Activated CD4-positive, alpha-beta T cell treated with anti-CD3 and anti-CD28 coated beads, Interleukin-10, Interleukin-2, amounts not matched to agents 100 ng/mL and 50 ng/mL, durations not matched to agents 16 hours and 8 hours (primary cell): ENCODE results near the gene TMC1.
"Not testable (repeated sequence)": the region's sequence is repeated elsewhere in the genome, so short reads cannot be mapped to it uniquely, and the experiment has no call there.

ENCODE experiments used
- DNase-seq: peaks from one replicate; pipeline ENCODE4 v3.0.0-alpha.2; 2020

Gene TMC1

DNA sequence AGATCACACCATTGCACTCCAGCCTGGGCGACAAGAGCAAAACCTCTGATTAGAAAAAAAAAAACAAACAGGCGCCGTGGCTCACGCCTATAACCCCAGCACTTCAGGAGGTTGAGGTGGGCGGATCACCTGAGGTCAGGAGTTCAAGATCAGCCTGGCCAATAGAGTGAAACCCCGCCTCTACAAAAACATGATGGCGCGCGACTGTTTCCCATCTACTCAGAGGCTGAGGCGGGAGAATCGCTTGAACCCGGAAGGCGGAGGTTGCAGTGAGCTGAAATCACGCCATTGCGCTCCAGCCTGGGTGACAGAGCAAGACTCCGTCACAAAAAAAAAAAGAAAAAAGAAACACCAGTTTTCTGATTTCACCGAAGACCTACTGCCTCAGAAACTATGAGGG is at the start of gene TMC1:
TSS of gene TMC1 (plus strand) at position 193 of the 400 bp plus-strand sequence. CDS start 127,041 bp downstream, outside the sequence.
- not testable (repeated sequence) for DNase-seq

DNA sequence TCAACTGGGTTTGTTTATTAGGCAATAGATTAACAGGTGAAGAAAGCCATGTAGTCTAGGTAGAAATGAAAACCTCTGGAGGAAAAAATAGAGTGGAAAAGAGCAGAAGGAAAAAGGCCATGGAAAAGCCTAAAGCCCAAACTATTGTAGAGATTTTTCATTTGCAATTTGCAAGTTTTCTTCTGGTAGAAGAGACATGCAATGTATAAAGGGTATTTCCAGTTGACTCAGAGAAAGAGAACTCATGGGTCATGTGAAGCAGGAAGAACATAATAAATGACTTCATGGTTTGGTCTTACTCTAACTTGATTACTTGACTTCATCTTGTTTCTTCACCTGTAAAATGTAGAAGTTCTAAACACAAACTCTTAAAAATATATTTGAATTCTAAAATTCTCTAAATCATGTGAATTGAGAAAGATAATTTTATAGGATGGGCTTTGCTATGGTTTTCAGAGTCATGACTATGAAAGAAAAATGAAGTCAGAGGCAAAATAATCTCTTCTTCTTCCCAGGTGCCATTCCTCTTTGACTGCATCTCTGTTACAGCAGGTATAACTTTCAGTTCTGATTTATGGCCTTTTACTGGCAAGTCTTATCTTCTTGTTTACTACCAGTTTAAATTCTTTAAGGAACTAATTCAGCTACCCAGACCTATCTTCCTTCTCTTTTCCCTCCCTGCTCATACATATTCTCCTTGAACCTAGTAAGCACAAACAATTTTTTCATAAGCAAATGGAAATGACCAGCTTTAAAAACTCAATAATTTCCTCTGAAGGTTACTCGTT is 47.7 kb upstream of the TMC1 start:
- DNase-seq: peak; percentile 77

DNA sequence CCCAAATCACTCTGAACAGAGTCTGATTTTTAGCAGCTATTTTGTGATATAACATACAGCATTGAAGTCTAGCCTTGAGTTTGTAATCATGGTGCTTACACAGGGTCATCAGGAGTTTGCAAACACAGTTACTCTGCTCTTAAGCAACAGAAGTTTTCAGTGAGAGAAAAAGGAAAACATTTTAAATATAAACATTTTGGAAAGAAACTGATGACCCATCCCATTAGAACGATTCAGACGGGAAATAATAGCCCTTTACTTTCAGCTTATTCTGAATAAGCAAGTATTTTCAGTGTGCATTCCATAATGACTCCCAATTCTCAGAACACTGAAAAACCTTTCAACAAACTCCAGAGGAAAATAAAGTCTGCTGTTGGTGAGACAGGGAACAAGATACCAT is 46.7 kb upstream of the TMC1 start:
- DNase-seq: no peak

DNA sequence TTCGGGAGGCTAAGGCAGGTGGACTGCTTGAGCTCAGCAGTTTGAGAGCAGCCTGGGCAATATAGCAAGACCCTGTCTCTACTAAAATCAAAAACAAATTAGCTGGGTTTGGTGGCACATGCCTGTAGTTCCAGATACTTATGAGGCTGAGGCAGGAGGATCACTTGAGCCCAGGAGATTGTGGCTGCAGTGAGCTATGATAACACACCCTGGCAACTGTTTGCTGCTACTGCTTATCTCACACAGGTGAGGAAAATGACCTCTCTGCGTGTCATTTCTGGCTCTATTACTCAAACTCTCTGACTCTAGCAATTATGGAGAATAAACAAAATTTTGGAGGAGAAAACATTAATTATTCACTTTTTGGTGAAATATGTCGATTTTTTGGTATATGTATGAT is 45.3 kb upstream of the TMC1 start:
- no peak for DNase-seq

DNA sequence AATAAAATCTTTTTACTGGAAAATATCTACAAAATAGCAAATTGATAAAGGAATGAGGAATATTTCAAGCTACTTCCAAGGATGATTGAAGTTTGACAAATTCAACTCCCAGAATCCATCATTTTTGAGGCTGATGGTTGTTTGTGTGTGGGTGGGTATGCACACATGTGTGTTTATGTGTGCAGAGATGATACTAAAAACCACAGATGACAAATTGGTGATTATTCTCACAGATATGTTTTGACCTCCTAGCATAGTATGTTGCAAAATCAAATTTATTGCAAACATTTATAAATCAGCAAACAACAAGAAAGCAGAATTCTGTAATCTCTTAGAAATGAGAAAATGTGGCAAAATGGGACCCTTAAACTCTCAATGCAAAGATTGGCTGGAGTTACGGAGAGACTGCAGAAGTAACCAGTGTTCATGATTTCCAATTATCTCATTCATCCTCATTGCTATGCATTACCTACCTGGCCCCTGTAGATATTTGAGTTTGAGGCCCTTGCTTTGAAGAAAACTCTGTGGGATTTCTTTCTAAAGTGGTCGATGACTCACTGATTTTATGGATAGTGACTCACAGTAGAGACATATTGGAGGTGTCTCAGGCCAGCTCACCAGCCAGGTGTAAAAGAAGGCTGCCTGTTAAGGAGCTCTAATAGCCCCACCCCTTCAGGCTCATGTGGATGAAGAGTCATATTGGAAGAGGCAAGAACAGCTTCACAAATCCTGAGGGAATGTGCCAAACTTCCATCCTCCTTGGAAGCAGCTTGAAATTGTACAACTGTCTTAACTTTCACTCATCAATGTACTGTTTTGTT is 44.6 kb upstream of the TMC1 start:
- peak; percentile 81 for DNase-seq

DNA sequence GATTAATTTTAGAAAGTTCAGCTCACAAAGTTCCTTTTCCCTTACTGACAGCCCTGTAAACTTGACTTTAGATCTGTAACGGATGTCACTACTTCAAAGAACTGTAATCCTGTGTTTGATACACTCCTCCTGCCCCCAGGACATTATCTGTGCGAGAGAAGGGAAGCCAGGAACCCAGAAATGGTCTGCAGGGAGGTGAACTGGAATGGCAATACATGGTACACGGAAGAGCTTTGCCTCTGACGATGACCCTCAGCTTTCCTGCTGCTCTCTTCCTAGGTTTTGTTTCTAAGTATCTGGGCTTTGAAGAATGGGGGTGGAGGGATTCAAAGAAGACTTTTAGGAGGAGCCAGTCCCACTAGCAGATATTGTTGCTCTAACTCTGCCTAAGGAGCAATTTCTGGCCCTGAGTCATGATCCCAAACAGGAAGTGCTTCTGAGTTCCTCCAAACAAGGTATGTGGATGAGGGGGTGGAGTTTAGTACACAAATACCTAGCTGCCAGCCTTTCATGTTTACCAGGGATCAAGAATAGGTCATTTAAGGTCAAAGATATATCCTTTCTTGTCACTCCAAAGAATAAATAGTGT is 43.4 kb upstream of the TMC1 start:
- peak; percentile 54 for DNase-seq

DNA sequence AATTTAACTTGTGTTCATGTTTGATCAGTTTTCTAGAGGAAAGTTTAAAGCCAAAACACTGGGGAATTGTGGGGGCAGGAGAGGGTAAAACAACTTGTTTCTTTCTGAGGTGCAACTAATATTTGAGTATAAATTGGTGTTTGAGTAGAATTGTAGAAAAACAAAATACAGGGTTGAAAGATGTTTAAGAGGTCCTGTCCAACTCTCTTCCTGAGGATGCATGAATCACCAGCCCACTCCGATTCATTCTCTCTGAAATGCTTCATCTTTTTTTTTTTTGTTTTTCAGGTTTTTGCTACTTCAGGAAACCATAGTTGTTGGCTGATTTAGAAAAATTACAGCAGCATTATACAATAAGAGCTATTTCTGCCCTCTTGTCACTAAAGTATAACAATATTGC is 42.4 kb upstream of the TMC1 start:
- no peak for DNase-seq

DNA sequence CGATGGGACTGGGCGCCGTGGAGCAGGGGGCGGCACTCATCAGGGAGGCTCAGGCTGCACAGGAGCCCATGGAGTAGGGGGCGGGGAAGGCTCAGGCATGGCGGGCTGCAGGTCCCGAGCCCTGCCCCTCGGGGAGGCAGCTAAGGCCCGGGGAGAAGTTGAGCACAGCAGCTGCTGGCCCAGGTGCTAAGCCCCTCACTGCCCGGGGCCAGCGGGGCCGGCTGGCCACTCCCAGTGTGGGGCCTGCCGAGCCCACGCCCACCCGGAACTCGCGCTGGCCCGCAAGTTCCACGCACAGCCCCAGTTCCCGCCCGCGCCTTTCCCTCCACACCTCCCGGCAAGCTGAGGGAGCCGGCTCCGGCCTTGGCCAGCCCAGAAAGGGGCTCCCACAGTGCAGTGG is 41.1 kb upstream of the TMC1 start:
- DNase-seq: not testable (repeated sequence)

DNA sequence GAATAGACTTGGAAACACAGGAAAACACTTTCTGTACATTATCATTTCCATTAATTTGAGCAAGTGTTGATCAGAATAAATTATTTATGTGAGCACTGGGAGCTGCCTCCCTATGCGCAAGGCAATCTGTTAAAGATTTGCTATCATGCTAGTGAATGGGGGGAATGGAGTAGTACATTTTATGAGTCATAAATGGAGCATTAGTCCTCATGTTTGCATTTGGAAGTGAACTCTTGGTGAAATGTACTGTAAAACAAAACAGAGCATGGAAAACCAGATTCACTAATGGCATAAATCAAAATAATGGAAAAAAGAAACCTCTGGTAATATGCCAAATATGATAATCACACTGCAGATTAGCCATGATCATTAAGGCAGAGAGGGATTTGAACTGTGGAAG is 40.5 kb upstream of the TMC1 start:
- DNase-seq: no peak

DNA sequence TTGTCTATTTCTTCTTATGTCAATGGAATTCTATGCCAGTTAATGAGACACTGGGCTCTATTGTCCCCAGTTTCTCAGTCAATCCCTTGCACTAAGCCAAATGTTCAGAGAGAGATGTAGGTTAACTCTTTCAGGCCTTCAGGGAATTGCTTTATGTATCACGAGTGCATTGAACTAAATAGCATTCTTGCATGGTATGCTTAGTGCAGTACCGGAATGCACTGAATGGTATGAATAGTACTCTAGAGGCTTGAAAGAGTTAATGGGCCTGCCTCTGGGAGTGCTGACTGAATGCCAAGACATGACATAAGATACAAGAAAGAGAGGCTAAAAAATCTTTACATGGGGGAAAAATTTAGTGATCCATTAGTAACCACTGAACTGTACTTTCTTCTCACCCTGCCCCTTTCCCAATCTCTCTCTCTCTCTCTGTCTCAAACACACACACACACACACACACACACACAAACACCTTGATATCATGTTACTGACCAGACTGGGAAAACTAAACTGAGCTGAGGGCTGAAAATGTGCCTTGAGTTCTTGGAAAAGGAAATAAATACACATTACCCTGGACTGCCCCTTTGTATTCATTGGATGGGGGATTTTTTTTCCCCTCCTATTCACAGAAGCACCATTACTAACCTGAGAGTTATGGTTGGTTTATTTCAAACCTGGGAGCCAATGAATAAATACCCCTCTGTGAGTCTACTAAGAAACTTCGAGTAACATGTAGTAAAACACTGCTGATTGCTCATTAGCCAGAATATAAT is 35.4 kb upstream of the TMC1 start:
- no peak for DNase-seq

DNA sequence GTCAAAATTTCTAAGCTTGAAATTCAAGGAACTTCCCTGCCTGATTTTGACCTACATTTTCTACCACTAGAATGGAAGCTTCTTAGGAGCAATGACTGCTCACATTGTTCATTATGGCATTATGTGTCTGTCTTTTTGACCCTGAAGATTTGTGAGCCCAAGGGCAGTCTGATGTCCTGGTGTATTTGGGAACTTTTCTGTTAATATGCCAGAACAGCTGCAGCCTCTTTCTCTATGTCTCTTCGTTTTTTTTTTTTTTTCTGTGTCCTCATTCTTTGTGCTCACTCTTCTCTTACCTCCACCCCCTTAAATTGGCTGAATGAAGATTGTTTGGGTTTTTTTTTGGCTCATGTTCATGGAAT is 34.8 kb upstream of the TMC1 start:
- no peak for DNase-seq

DNA sequence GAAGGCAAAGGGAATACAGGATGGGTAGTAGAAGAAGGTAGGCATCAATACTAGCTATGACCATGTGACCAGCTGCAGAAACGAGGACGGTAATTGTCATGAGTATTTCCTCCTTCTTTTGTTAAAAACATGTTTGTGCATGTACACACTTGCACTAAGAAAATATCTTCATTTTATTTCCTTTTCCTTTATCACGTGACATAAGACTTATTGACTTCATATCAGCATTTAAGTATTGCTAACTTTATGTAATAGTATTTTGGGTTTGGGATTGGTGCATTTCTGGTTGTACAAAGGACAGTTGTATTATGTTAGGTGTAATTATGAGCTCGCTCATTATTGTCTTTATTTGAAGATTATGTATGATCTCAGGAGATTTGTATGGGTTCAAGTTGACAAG is 33.7 kb upstream of the TMC1 start:
- DNase-seq: not testable (repeated sequence)

DNA sequence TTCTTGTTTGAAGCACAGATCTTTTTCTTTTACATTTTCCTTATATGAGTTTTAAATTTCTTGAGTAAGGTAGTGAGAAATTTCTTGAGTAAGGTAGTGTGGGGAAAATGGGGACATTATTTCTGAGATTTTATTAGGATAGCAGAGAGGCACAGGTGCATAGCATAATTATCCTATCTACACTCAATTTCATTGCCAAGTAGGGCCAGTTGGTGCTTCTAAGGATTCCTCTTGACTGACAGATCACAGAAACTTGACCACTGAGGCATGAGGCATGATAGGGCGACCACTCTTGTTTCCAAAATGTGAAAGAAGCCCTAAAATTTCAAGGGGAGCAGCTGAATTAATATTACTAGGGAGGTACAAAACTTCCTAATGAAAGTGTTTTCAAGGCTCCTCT is 31.4 kb upstream of the TMC1 start:
- no peak for DNase-seq

DNA sequence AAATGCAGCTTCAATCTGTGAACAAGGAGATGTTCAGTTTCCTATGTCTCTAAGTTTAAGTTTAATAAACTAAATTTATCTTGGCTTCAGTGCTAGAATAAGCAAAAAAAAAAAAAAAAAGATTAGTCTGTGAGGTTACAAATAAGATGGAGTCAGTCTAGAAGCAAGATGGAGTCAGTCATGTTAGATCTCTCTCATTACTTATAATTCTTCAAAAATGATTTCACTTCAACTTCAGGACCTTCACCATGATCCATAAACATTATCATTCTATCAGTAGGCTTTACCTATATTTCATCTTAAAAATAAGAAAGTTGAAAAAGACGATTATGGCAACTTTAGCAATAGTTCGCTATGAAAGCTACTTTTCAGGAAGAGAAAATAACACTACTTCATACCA is 30.2 kb upstream of the TMC1 start:
- no peak for DNase-seq

DNA sequence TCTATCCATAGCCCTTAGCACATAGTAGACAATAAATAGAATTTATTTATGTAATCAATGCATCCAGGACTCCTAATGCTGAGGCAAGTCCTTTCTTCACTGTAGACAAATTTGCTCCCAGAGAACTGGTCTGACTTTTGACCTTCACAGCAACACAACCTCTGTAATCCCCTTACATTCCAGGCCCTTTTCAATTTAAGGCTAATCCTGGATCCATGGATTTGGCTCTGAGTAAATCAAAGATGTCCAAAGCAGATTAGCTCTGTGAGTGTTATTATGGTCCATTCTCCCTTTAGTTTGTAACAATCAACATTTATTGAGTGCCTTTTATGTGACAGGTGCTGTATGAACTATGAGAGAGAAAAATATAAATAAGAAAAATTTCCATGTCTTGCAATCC is 27.4 kb upstream of the TMC1 start:
- DNase-seq: no peak

DNA sequence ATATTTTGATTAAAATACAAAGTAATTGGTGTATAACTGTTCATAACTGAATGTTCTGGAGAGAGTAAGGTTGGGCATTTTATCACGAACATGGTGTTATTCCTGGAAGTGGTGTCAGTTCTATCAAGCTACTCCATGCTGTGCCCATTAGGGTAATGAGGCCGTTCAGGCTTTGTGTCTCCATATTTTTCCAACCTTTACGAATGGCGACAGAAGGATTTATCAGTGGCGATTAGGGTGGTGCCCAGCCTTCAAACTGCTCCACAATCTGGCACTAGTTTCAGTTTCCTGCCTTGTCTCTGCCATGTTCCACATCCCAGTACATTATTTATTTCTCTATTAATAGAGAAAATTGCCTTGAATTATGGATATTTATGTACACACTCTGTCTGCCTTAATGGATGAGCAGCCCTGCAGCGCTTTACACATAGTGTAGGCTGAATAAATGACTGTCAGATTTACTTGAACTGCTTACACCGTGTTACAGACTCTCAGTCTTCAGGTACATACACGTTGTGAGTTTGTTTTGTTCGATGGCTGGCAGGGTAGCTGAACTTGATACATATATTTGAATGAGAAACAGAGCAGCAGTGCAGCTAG is 23.9 kb upstream of the TMC1 start:
- no peak for DNase-seq

DNA sequence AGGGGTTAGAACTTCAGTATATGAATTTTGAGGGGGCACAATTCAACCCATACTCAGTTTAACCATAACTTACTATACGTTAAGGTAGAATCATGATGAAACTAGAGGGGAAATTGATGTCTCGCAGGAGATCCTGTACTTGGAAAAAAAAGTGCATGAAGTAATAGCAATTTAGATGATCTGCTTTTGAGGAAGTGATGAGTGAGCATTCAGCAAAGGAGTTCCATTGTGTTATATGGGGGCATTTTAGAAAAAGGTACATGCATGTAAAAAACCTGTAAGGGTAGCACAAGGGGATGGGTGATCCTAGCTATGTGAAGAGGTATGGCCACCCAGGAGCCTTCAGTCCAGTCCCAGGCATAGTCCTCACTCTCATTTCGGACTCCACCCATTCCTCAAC is 14.8 kb upstream of the TMC1 start:
- DNase-seq: no peak

DNA sequence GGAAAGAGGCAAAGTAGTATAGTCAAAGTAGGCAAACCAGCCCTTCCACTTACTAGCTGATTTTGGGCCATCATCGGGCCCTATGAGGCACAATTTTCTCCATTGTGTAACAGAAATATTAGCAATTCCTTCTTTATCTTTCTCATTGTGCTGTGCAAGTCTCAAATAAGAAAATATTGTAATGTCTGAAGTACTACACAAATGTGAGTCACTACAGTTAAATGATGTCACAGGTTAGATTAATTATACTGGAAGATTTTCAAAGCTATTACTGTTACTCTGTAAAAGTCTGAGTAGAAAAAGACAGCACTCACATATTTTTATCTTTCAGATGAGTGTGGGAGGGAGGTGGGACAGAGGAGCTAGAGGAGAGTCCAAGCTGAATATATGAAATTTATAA is 12.4 kb upstream of the TMC1 start:
- DNase-seq: peak; percentile 21

DNA sequence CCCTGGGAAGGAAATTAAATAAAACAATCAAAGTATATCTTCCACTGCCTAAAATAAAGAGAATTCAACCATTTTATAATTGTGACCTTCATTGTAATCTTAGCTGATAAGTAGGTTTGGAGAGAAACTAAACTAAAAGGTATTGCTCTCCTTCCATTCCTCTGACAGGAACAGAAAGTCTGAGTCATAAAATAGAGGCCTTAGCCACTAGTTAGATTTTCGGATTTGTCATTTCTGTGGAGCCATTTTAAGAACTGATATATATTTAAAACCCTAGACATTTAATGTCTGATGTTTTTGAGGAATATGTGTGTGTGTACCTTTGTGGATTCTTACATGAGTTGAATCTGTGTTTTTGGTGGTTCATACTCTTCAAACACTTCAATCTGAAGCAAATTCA is 11.8 kb upstream of the TMC1 start:
- DNase-seq: peak; percentile 82

DNA sequence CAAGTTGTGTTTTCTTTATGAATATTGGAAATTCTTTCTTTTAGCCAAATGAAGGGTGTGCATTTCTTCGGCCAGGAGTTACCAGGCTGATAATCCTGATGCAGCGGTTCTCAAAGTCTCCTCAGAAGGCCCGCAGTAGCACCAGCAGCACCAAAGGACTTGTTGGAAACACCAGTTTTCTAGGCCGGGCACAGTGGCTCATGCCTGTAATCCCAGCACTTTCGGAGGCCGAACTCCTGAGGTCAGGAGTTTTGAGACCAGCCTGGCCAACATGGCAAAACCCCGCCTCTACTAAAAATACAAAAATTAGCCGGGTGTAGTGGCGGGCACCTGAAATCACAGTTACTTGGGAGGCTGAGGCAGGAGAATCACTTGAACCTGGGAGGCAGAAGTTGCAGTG is 397 bp upstream of the TMC1 start:
- not testable (repeated sequence) for DNase-seq

DNA sequence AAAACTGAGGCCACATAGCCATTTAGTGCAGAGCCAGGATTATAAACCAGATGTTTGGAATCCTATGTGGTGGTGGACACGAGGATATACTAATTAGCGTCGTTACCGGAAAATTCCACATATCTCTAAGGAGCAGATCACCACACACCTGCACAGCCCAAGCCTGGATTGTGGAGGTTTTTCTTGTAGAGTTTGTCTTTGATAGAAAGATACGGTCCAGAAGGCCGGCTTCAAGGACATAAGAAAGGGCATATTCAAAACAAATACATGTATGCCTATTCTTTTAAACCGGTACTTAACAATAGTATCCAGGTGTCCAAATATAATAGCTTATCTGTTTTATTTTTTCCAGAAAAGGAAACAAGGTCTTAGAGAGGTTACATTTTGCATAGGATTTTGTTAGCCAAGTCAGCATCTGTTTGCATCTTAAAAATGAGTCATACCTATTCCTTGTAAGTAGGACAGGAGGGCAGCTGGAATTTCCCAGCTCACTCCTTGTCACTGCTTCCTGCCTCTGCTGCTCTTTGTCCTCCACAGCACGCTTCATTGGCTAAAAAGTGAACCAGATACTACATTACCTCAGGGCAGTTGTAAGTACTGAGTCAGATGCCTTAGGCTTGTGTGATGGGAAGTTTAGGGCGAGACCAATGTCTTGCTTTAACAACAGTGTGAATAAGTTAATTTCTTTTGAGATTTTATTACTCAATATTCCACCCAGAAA is 3.6 kb downstream of the TMC1 start:
- peak; percentile 69 for DNase-seq
